GM10248 (cell line): ENCODE data around the gene CD247.

Experiments used
- CTCF ChIA-PET: fragments of 300-600 bp; sonication (Branson Sonifier 250); formaldehyde crosslinking; extraction: SDS; loops from one replicate; lab custom pipeline; 2021; ENCODE audit warnings: antibody characterized with exemption; lab: Yijun Ruan, JAX
- POLR2A ChIA-PET: fragments of 350-650 bp; sonication (Branson Sonifier 250); formaldehyde crosslinking; extraction: SDS; loops from one replicate; lab custom pipeline; 2020; ENCODE audit warnings: antibody characterized with exemption; lab: Yijun Ruan, JAX
- DNase-seq: peaks from one replicate; pipeline ENCODE4 v3.0.0; 2012; ENCODE audit errors: extremely low spot score
- CTCF ChIP-seq: IDR thresholded peaks from 2 replicates; pipeline ENCODE4 v1.5.1; 2012; ENCODE audit warnings: mild to moderate bottlenecking, low read depth; ENCODE audit errors: extremely low read depth, missing control alignments, control extremely low read depth

CD247 gene

GRCh38 chr1:167493372-167493771, 25.0 kb downstream of the CD247 start:
- POLR2A ChIA-PET: no interaction called here
- no peak for DNase-seq
- CTCF ChIA-PET: interaction anchor here (0.8 to 2.2 kb wide), 5 partner anchors 9 to 435 kb away, joined by 3 to 6 read pairs (median 4); no protein-coding TSS in a partner anchor
- no peak for TF ChIP-seq CTCF

GRCh38 chr1:167492481-167492910, 25.8 kb downstream of the CD247 start:
- ChIA-PET CTCF (interaction anchor here (1.1 to 2.2 kb wide), 2 partner anchors 42 to 434 kb away, joined by 3 to 5 read pairs; no protein-coding TSS in a partner anchor), POLR2A (no interaction called here)
- no peak for DNase-seq
- no peak for TF ChIP-seq CTCF

GRCh38 chr1:167491586-167492461, 26.5 kb downstream of the CD247 start:
- no peak for TF ChIP-seq CTCF
- ChIA-PET POLR2A (no interaction called here), CTCF (interaction anchor here (2.2 kb wide), 1 partner anchor 43 kb away, joined by 5 read pairs; no protein-coding TSS in a partner anchor)
- DNase-seq: no peak

DNA sequence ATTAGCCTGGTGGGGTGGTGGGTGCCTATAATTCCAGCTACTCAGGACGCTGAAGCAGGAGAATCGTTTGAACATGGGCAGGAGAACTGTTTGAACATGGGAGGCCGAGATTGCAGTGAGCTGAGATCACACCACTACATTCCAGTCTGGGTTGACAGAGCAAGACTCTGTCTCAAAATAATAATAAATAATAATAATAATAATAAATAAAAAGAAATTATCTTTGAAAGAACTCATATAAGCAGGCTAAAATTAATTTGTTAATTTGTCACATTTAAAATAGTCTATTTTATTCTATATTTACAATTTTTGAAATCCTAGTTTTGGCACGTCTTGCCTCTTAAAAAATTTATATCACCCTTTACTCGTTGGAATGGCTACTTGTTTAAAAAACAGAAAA, 27.6 kb downstream of the CD247 start:
- no peak for DNase-seq
- ChIA-PET CTCF (no interaction called here), POLR2A (no interaction called here)
- TF ChIP-seq CTCF: no peak

GRCh38 chr1:167489571-167490340, 28.6 kb downstream of the CD247 start:
- CTCF ChIA-PET: no interaction called here
- no peak for DNase-seq
- POLR2A ChIA-PET: no interaction called here
- TF ChIP-seq CTCF: no peak

DNA sequence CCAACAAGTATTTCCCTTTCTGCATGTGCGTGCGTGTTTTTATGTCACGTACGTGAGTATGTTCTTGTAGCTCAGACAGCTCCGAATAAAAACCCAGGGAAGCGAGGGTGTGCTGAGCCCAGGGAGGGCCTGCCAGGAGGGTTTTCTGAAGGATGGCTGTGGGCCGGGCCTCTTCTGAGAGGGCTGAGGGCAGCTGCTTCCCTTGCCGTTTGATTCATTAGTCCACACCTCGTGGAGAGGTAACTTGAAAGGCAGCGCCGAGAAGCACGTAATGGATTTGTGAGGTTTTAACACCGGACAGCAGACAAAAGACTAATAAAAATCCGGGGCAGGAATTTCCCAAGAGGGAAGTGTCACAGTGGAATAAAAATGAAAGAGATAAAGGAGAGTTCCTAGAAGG, 29.5 kb downstream of the CD247 start:
- TF ChIP-seq CTCF: no peak
- ChIA-PET CTCF (interaction anchor here (1.3 kb wide), 1 partner anchor 44 kb away, joined by 5 read pairs; no protein-coding TSS in a partner anchor), POLR2A (no interaction called here)
- DNase-seq: no peak
